Liver (tissue), 2 donors: ENCODE data around the gene MAGI1.

Experiments used
- REST ChIP-seq: IDR thresholded peaks from 2 replicates; pipeline ENCODE4 v1.6.1; 2016; ENCODE audit warnings: antibody characterized with exemption, mild to moderate bottlenecking
- TF ChIP-seq, protein P1 (sequence below): fragments of 150-350 bp; IDR thresholded peaks from 2 replicates; pipeline ENCODE4 v1.5.1; 2017; ENCODE audit warnings: improper control_type of control experiment, low read depth, low read length; ENCODE audit not compliant: missing input control
- donor health status: healthy.

DNA sequence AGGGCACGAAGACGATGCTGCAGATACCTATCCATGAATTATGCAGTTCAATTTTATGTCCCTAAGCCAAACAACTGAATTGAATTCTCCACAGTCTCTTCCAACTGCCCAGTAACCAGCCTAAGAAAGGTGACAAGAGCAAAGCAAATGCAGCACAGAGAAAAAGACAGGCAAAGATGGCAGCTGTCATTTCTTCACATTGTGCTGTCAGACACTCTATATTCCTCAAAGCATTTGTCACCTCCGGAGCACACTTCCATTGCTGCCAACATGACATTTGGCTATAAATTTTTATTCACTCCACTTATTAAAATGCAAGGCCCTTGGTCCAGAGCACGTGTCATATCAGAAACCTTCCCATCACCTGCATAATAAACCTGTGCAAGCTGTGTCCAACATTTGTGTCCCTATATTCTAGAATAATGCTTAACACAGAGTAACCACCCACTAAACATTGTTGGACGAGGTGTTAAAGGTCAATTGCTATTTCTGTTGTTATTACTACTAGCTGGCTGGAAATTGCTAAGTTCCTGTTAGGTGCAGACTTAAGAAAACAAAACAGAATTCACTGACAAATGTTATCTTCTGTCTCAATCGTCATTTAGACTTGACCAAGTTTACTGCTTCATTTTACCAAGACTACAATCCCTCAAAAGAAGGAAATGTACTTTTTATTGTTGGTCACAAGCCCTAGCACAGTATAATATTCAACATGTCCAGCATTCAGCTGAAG is 89.7 kb downstream of the MAGI1 start:
- TF ChIP-seq, protein P1, sequence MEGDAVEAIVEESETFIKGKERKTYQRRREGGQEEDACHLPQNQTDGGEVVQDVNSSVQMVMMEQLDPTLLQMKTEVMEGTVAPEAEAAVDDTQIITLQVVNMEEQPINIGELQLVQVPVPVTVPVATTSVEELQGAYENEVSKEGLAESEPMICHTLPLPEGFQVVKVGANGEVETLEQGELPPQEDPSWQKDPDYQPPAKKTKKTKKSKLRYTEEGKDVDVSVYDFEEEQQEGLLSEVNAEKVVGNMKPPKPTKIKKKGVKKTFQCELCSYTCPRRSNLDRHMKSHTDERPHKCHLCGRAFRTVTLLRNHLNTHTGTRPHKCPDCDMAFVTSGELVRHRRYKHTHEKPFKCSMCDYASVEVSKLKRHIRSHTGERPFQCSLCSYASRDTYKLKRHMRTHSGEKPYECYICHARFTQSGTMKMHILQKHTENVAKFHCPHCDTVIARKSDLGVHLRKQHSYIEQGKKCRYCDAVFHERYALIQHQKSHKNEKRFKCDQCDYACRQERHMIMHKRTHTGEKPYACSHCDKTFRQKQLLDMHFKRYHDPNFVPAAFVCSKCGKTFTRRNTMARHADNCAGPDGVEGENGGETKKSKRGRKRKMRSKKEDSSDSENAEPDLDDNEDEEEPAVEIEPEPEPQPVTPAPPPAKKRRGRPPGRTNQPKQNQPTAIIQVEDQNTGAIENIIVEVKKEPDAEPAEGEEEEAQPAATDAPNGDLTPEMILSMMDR, result no peak
- TF ChIP-seq REST, result no peak
